K562 (cell line): ENCODE data around the gene NMRAL1. TPM values are rescaled to one million over a fixed set of nuclear protein-coding genes. Genes with fewer than 3 reads are reported as not detected.

Experiments used
- ATAC-seq: fragments of 200-7000 bp; cut with Tn5 transposase; 3 replicates; pipeline ENCODE4 v1.9.1; 2020; ENCODE audit warnings: moderate library complexity
- BruUV-seq: library from RNA; stranded (reverse); fragments of 400-500 nt; replicated peaks from 2 replicates; lab custom pipeline; 2021; lab: Mats Ljungman, UMichigan
- CTCF ChIA-PET: fragments of 300-600 bp; formaldehyde crosslinking; extraction: SDS; loops from one replicate; lab custom pipeline; 2021; ENCODE audit warnings: low intra/inter-chr PET ratio; lab: Yijun Ruan, JAX
- POLR2A ChIA-PET: fragments of 300-600, 350-650 bp; sonication (Branson Sonifier 250); formaldehyde crosslinking; extraction: SDS; loops from one replicate; lab custom pipeline; 2021; ENCODE audit warnings: antibody characterized with exemption, inconsistent platforms; lab: Yijun Ruan, JAX
- DNase-seq, 4 experiments: peaks; one replicate each; pipeline versions ENCODE4 v3.0.0 to v3.0.0-alpha.2; 2011 to 2018; ENCODE audit warnings: low spot score in 3 of 4, mixed read lengths in 3 of 4; ENCODE audit errors: extremely low read depth in 1 of 4
- FAIRE-seq: peaks from 2 replicates; lab custom pipeline; 2011; peaks lifted over from hg19 to GRCh38; lab: Jason Lieb, UNC
- H2AFZ ChIP-seq: 2 replicates; pipeline ENCODE4 v1.6.0; 2011; ENCODE audit warnings: low read depth, low read length, control low read depth, inconsistent platforms
- H3K27ac ChIP-seq: fragments of 200-600 bp; 3 replicates; pipeline ENCODE4 v1.8.0; 2011; ENCODE audit warnings: low read depth, mild to moderate bottlenecking, control low read depth, inconsistent platforms, low read length, moderate library complexity, mixed read lengths; ENCODE audit errors: extremely low read depth
- H3K27me3 ChIP-seq, 2 experiments: fragments of 300-600 bp in 1 of 2; 2 replicates in 1 of 2; 3 replicates in 1 of 2; pipeline versions ENCODE4 v1.6.0 to v1.8.0; 2011; ENCODE audit warnings: inconsistent platforms in 2 of 2, low read length in 2 of 2, mild to moderate bottlenecking in 1 of 2, mixed read lengths in 1 of 2, moderate library complexity in 1 of 2; ENCODE audit not compliant: control insufficient read depth in 2 of 2, insufficient read depth in 2 of 2
- H3K36me3 ChIP-seq: fragments of 300-600 bp; 3 replicates; pipeline ENCODE4 v1.8.0; 2011; ENCODE audit warnings: mild to moderate bottlenecking, low read length, inconsistent platforms; ENCODE audit not compliant: control insufficient read depth, insufficient read depth
- H3K4me1 ChIP-seq, 2 experiments: fragments of 200-600 bp in 1 of 2; replicated peaks in 1 of 2; 2 replicates in 1 of 2; 3 replicates in 1 of 2; pipeline versions ENCODE4 v1.5.1 to v1.8.0; 2011; ENCODE audit warnings: inconsistent platforms in 2 of 2, low read length in 2 of 2, mild to moderate bottlenecking in 1 of 2, mixed read lengths in 1 of 2, moderate library complexity in 1 of 2; ENCODE audit not compliant: control insufficient read depth in 2 of 2, insufficient read depth in 2 of 2
- H3K4me2 ChIP-seq: 2 replicates; pipeline ENCODE4 v1.6.1; 2011; ENCODE audit warnings: low read length, control low read depth, inconsistent platforms, mixed read lengths; ENCODE audit not compliant: insufficient read depth
- H3K4me3 ChIP-seq: fragments of 200-600 bp; sonication (generic), shearing (Covaris generic); 2 replicates; pipeline ENCODE4 v1.5.1; 2016; ENCODE audit warnings: control low read depth, inconsistent platforms
- H3K79me2 ChIP-seq: fragments of 200-600 bp; 3 replicates; pipeline ENCODE4 v1.8.0; 2011; ENCODE audit warnings: low read length, inconsistent platforms; ENCODE audit not compliant: control insufficient read depth, insufficient read depth
- H3K9ac ChIP-seq, 2 experiments: 2 replicates each; pipeline versions ENCODE4 v1.6.0 to v1.6.1; 2011; ENCODE audit warnings: low read depth in 2 of 2, low read length in 2 of 2, control low read depth in 1 of 2, inconsistent platforms in 1 of 2, mild to moderate bottlenecking in 1 of 2, mixed read lengths in 1 of 2; ENCODE audit not compliant: insufficient read depth in 1 of 2
- H3K9me1 ChIP-seq: one replicate; pipeline ENCODE4 v1.6.0; 2011; ENCODE audit warnings: inconsistent platforms, mild to moderate bottlenecking, low read length, moderate library complexity; ENCODE audit not compliant: control insufficient read depth, insufficient read depth
- H3K9me3 ChIP-seq: replicated peaks from 2 replicates; pipeline ENCODE4 v1.5.1; 2011; ENCODE audit warnings: low read depth, low read length, inconsistent platforms; ENCODE audit not compliant: control insufficient read depth, insufficient read depth
- H4K20me1 ChIP-seq: replicated peaks from 2 replicates; pipeline ENCODE4 v1.6.1; 2011; ENCODE audit warnings: low read length, inconsistent platforms, mixed read lengths; ENCODE audit not compliant: control insufficient read depth, insufficient read depth
- BCL6 ChIP-seq: fragments of 250-450 bp; sonication (Bioruptor Pico); IDR thresholded peaks from 2 replicates; pipeline ENCODE4 v1.4.0; 2020
- CBFA2T3 ChIP-seq: fragments of 450-650 bp; IDR thresholded peaks from 2 replicates; pipeline ENCODE4 v1.6.1; 2017
- CTBP1 ChIP-seq: fragments of 450-650 bp; IDR thresholded peaks from 2 replicates; pipeline ENCODE4 v1.6.1; 2016; ENCODE audit warnings: borderline replicate concordance
- SMAD4 ChIP-seq: fragments of 250-450 bp; sonication (Bioruptor Pico); conservative IDR thresholded peaks from 2 replicates; pipeline ENCODE4 v1.8.0; 2021; ENCODE audit warnings: inconsistent platforms, mild to moderate bottlenecking, moderate library complexity
- STAT5A ChIP-seq: IDR thresholded peaks from 2 replicates; pipeline ENCODE4 v1.6.1; 2012; ENCODE audit warnings: low read length, inconsistent platforms, borderline replicate concordance
- TARDBP ChIP-seq: fragments of 450-650 bp; IDR thresholded peaks from 2 replicates; pipeline ENCODE4 v1.6.1; 2016
- ZNF239 ChIP-seq: fragments of 250-450 bp; sonication (Bioruptor Pico); IDR thresholded peaks from 2 replicates; pipeline ENCODE4 v1.4.0; 2020; ENCODE audit warnings: mild to moderate bottlenecking
- ZNF551 ChIP-seq: fragments of 250-450 bp; sonication (Bioruptor Pico); IDR thresholded peaks from 2 replicates; pipeline ENCODE4 v1.5.0; 2021; ENCODE audit warnings: mild to moderate bottlenecking, moderate library complexity
- ZNF584 ChIP-seq: fragments of 200-800 bp; sonication (Bioruptor generic); IDR thresholded peaks from 2 replicates; pipeline ENCODE4 v1.6.1; 2016; ENCODE audit warnings: low read depth, mild to moderate bottlenecking, missing genetic modification characterization, missing compliant biosample characterization
- WGBS: fragments of 100-300 bp; shearing (Covaris generic); methylation state at CpG from one replicate; pipeline ENCODE4 v1.1.6; 2016; ENCODE audit warnings: low coverage, mixed read lengths; ENCODE audit not compliant: insufficient coverage; ENCODE audit errors: missing lambda C conversion rate; 5-methylcytosine and 5-hydroxymethylcytosine counted together
- in situ Hi-C: fragments of 300-500 bp; cut with MboI; formaldehyde crosslinking; loops from 4 replicates; pipeline ENCODE4 v1.15.0; 2018; ENCODE audit warnings: inconsistent platforms, mixed read lengths
- intact Hi-C: fragments of 100-400 bp; cut with micrococcal nuclease; formaldehyde crosslinking; loops from 2 replicates; pipeline ENCODE4 v1.14.2; 2022
- polyA plus RNA-seq, 8 experiments: library from polyadenylated mRNA; depleted of rRNA in 4 of 8; stranded (reverse) in 5 of 8; unstranded in 3 of 8; fragments of >200 nt; fragmentation: Nextera tagmentation in 2 of 8; fragmentation: Illumina TruSeq in 1 of 8; extraction: Ambion mirVana in 2 of 8; extraction: Trizol in 1 of 8; gene quantifications; 2 replicates each; pipeline versions ENCODE4 v1.2.1 to v1.2.3, GENCODE V29; 2011 to 2014; ENCODE audit warnings: inconsistent platforms in 1 of 8, missing spikeins in 1 of 8
- total RNA-seq, 7 experiments: library from RNA; depleted of rRNA in 6 of 7; stranded (reverse); fragments of >200 nt in 6 of 7; fragmentation: Illumina TruSeq in 2 of 7; extraction: Trizol in 2 of 7; gene quantifications; 2 replicates each; pipeline versions ENCODE4 v1.2.1 to v1.2.3, GENCODE V29; 2011 to 2021; ENCODE audit warnings: low replicate concordance in 1 of 7

The NMRAL1 gene
- total and polyA plus RNA-seq, 9 of the 15 experiments (the other 6 are each of a cell fraction or from before 2014, with no cell fraction given): 6.3 to 116 (median 63.2) TPM

- TF ChIP-seq CTBP1 (no peak), ZNF584 (no peak)
Observed at GRCh38 chr16:4442371-4442770, 32.1 kb downstream of the NMRAL1 start (continued).

- H3K4me1 ChIP-seq: peaks cover 13 to 23% of the 10 kb centered on the region in 2 experiments; a peak in 4 of 5 replicates
- H3K79me2 ChIP-seq: peaks cover 36% of the 10 kb centered on the region
- peaks cover 79% of the 10 kb centered on the region for H3K36me3 ChIP-seq
- 86% methylated on average over 3 of the region's 3 CpGs for WGBS
- no peak overlapping the region for H3K9ac ChIP-seq
- POLR2A ChIA-PET: interaction anchor here (0.9 to 1.6 kb wide), 2 partner anchors 13 to 22 kb away, joined by 3 to 6 read pairs; no protein-coding TSS in a partner anchor
- no peak overlapping the region for H3K27ac ChIP-seq
- no peaks in the 10 kb centered on the region for H3K9me1 ChIP-seq
- ATAC-seq: no peak
- TF ChIP-seq SMAD4 (CRISPR knock-in tag): no peak
- no peak for TF ChIP-seq ZNF239 (CRISPR knock-in tag)
- TF ChIP-seq BCL6 (CRISPR knock-in tag): no peak
- no peak for TF ChIP-seq TARDBP
- no peak for TF ChIP-seq ZNF551 (CRISPR knock-in tag)
- TF ChIP-seq STAT5A: no peak
- no peak for TF ChIP-seq CBFA2T3
- TF ChIP-seq, all 486 proteins: peak for 0
- H3K4me2 ChIP-seq: no peak overlapping the region
- no peaks in the 10 kb centered on the region for H3K9me3 ChIP-seq
- no peaks in the 10 kb centered on the region for H3K27me3 ChIP-seq
- DNase-seq: no peak
- FAIRE-seq: no peak
- in situ Hi-C loops: no loop called here
- no peak overlapping the region for H3K4me3 ChIP-seq
- no peak overlapping the region for H2AFZ ChIP-seq
- BruUV-seq: no TSS peak
- CTCF ChIA-PET: no interaction called here
- no peaks in the 10 kb centered on the region for H4K20me1 ChIP-seq
- intact Hi-C loops: no loop called here
Observed at GRCh38 chr16:4437366-4437765, 37.1 kb downstream of the NMRAL1 start.
